ENCODE results near the gene CHST8. TPM values are rescaled to one million over a fixed set of nuclear protein-coding genes. Genes with fewer than 3 reads are reported as not detected.

The CHST8 gene
- total RNA-seq: 3.2 TPM

GRCh38 chr19:33621811-33622504 lies at the start of gene CHST8:
CHST8 (plus strand) TSS chr19:33621953; CDS start chr19:33689262, 67,309 bp downstream.
- DNase-seq (ENCODE audit: extremely low spot score in 2 of 2): no peak
- H3K27me3 ChIP-seq: no peaks in the 10 kb centered on the region
- peak within 1 kb of the TSS; percentile 42 to 47 for H3K4me3 ChIP-seq
- intact Hi-C loops (cut with DNase I): no loop called here
- H3K36me3 ChIP-seq: no peaks in the 10 kb centered on the region
- H3K9me3 ChIP-seq: no peaks in the 10 kb centered on the region
- no peak within 1 kb of the TSS for H3K27ac ChIP-seq
- TF ChIP-seq POLR2A (IDR thresholded peaks at IDR 0.05): peak in 1 of 2 donors; percentile 15
- no peak for TF ChIP-seq POLR2AphosphoS5 (IDR thresholded peaks at IDR 0.05; ENCODE audit: insufficient read depth in 1 of 2, low read depth in 1 of 2)
- peaks cover 17% of the 10 kb centered on the region for H3K4me1 ChIP-seq

GRCh38 chr19:33572929-33573328 lies 48.8 kb upstream of the CHST8 start:
- Histone ChIP-seq H3K36me3 (no peaks in the 10 kb centered on the region), H3K9me3 (no peaks in the 10 kb centered on the region), H3K27me3 (no peaks in the 10 kb centered on the region), H3K27ac (no peak overlapping the region), H3K4me1 (no peaks in the 10 kb centered on the region), H3K4me3 (no peak overlapping the region)
- no peak for TF ChIP-seq POLR2AphosphoS5 (IDR thresholded peaks at IDR 0.05; ENCODE audit: insufficient read depth in 1 of 2, low read depth in 1 of 2)
- intact Hi-C loops (cut with DNase I): no loop called here
- no peak for DNase-seq (ENCODE audit: extremely low spot score in 2 of 2)

GRCh38 chr19:33574824-33575223 lies 46.9 kb upstream of the CHST8 start:
- Histone ChIP-seq H3K36me3 (no peaks in the 10 kb centered on the region), H3K27ac (no peak overlapping the region), H3K27me3 (no peaks in the 10 kb centered on the region), H3K4me3 (no peak overlapping the region), H3K9me3 (no peaks in the 10 kb centered on the region), H3K4me1 (no peaks in the 10 kb centered on the region)
- intact Hi-C loops (cut with DNase I): no loop called here
- no peak for TF ChIP-seq POLR2A (IDR thresholded peaks at IDR 0.05)
- no peak for TF ChIP-seq POLR2AphosphoS5 (IDR thresholded peaks at IDR 0.05; ENCODE audit: insufficient read depth in 1 of 2, low read depth in 1 of 2)
- TF ChIP-seq CTCF (IDR thresholded peaks at IDR 0.05): no peak
- no peak for DNase-seq (ENCODE audit: extremely low spot score in 2 of 2)

GRCh38 chr19:33578697-33579096 lies 43.1 kb upstream of the CHST8 start:
- no peak for TF ChIP-seq CTCF (IDR thresholded peaks at IDR 0.05)
- TF ChIP-seq POLR2A (IDR thresholded peaks at IDR 0.05): no peak
- TF ChIP-seq POLR2AphosphoS5 (IDR thresholded peaks at IDR 0.05; ENCODE audit: insufficient read depth in 1 of 2, low read depth in 1 of 2): no peak
- no peak overlapping the region for H3K27ac ChIP-seq
- no peaks in the 10 kb centered on the region for H3K27me3 ChIP-seq
- no peaks in the 10 kb centered on the region for H3K9me3 ChIP-seq
- H3K4me1 ChIP-seq: no peaks in the 10 kb centered on the region
- H3K4me3 ChIP-seq: no peak overlapping the region
- intact Hi-C loops (cut with DNase I): no loop called here
- no peaks in the 10 kb centered on the region for H3K36me3 ChIP-seq
- no peak for DNase-seq (ENCODE audit: extremely low spot score in 2 of 2)

GRCh38 chr19:33580026-33580644 lies 41.6 kb upstream of the CHST8 start:
- H3K4me1 ChIP-seq: no peaks in the 10 kb centered on the region
- H3K4me3 ChIP-seq: no peak overlapping the region
- H3K9me3 ChIP-seq: no peaks in the 10 kb centered on the region
- H3K27ac ChIP-seq: no peak overlapping the region
- TF ChIP-seq POLR2A (IDR thresholded peaks at IDR 0.05) (no peak), POLR2AphosphoS5 (IDR thresholded peaks at IDR 0.05; ENCODE audit: insufficient read depth in 1 of 2, low read depth in 1 of 2) (no peak), CTCF (IDR thresholded peaks at IDR 0.05) (no peak)
- no peaks in the 10 kb centered on the region for H3K36me3 ChIP-seq
- no peak for DNase-seq (ENCODE audit: extremely low spot score in 2 of 2)
- H3K27me3 ChIP-seq: no peaks in the 10 kb centered on the region
- intact Hi-C loops (cut with DNase I): no loop called here

GRCh38 chr19:33580645-33581037 lies 41.1 kb upstream of the CHST8 start:
- intact Hi-C loops (cut with DNase I): no loop called here
- H3K36me3 ChIP-seq: no peaks in the 10 kb centered on the region
- no peaks in the 10 kb centered on the region for H3K9me3 ChIP-seq
- no peak for TF ChIP-seq CTCF (IDR thresholded peaks at IDR 0.05)
- TF ChIP-seq POLR2A (IDR thresholded peaks at IDR 0.05): no peak
- TF ChIP-seq POLR2AphosphoS5 (IDR thresholded peaks at IDR 0.05; ENCODE audit: insufficient read depth in 1 of 2, low read depth in 1 of 2): no peak
- H3K4me3 ChIP-seq: no peak overlapping the region
- no peaks in the 10 kb centered on the region for H3K4me1 ChIP-seq
- no peaks in the 10 kb centered on the region for H3K27me3 ChIP-seq
- no peak overlapping the region for H3K27ac ChIP-seq
- no peak for DNase-seq (ENCODE audit: extremely low spot score in 2 of 2)
